GM12878 (cell line): ENCODE data around the gene ANKRD33B. TPM values are rescaled to one million over a fixed set of nuclear protein-coding genes. Genes with fewer than 3 reads are reported as not detected.

Experiments used
- BACH1 ChIP-seq: fragments of 450-650 bp; IDR thresholded peaks from 2 replicates; pipeline ENCODE4 v1.6.1; 2017; ENCODE audit warnings: mild to moderate bottlenecking, borderline replicate concordance
- MXI1 ChIP-seq: fragments of 150-350 bp; IDR thresholded peaks from 2 replicates; pipeline ENCODE4 v1.6.1; 2011; ENCODE audit warnings: low read depth, mild to moderate bottlenecking, inconsistent platforms, low read length, improper control_type of control experiment
- PAX8 ChIP-seq: fragments of 450-650 bp; IDR thresholded peaks from 2 replicates; pipeline ENCODE4 v1.6.1; 2017; ENCODE audit warnings: mild to moderate bottlenecking, moderate library complexity
- PBX3 ChIP-seq: IDR thresholded peaks from 2 replicates; pipeline ENCODE4 v1.6.1; 2011; ENCODE audit warnings: mild to moderate bottlenecking, low read depth, low read length, moderate library complexity; ENCODE audit not compliant: insufficient replicate concordance
- PKNOX1 ChIP-seq: fragments of 450-650 bp; IDR thresholded peaks from 2 replicates; pipeline ENCODE4 v1.6.1; 2016; ENCODE audit warnings: mild to moderate bottlenecking
- RCOR1 ChIP-seq: conservative IDR thresholded peaks from 2 replicates; pipeline ENCODE4 v1.6.1; 2012; ENCODE audit warnings: low read depth, low read length, improper control_type of control experiment
- ZNF207 ChIP-seq: fragments of 450-650 bp; IDR thresholded peaks from 2 replicates; pipeline ENCODE4 v1.6.1; 2014; ENCODE audit warnings: antibody characterized with exemption, mild to moderate bottlenecking, borderline replicate concordance
- polyA plus RNA-seq, 11 experiments: library from polyadenylated mRNA; depleted of rRNA in 4 of 11; unstranded in 6 of 11; stranded (reverse) in 5 of 11; fragments of >200 nt; fragmentation: Nextera tagmentation in 4 of 11; fragmentation: Illumina TruSeq in 1 of 11; extraction: Ambion mirVana in 4 of 11; extraction: Trizol in 1 of 11; gene quantifications; 1 replicate in 1 of 11; 2 replicates in 10 of 11; pipeline versions ENCODE4 v1.2.1 to v1.2.3, GENCODE V29; 2011 to 2016; ENCODE audit warnings: inconsistent platforms in 2 of 11, missing spikeins in 2 of 11, low read depth in 1 of 11
- total RNA-seq, 4 experiments: library from RNA; depleted of rRNA in 3 of 4; stranded (reverse); fragments of >200 nt in 3 of 4; fragmentation: Illumina TruSeq in 1 of 4; extraction: Trizol in 1 of 4; gene quantifications; 2 replicates each; pipeline versions ENCODE4 v1.2.1 to v1.2.3, GENCODE V29; 2013 to 2021
- TF ChIP-seq, protein P1 (sequence below): fragments of 450-650 bp; conservative IDR thresholded peaks from 2 replicates; pipeline ENCODE4 v1.6.1; 2017; ENCODE audit warnings: mild to moderate bottlenecking, moderate library complexity

Gene ANKRD33B
- total and polyA plus RNA-seq, 10 of the 15 experiments (the other 5 are each of a cell fraction or from before 2014, with no cell fraction given): 4.9 to 61.6 (median 15.6) TPM

GRCh38 chr5:10536511-10536910 is 27.4 kb upstream of the ANKRD33B start (continued):
- TF ChIP-seq PKNOX1: no peak
- no peak for TF ChIP-seq MXI1
- no peak for TF ChIP-seq ZNF207
- no peak for TF ChIP-seq PBX3
- TF ChIP-seq, protein P1, sequence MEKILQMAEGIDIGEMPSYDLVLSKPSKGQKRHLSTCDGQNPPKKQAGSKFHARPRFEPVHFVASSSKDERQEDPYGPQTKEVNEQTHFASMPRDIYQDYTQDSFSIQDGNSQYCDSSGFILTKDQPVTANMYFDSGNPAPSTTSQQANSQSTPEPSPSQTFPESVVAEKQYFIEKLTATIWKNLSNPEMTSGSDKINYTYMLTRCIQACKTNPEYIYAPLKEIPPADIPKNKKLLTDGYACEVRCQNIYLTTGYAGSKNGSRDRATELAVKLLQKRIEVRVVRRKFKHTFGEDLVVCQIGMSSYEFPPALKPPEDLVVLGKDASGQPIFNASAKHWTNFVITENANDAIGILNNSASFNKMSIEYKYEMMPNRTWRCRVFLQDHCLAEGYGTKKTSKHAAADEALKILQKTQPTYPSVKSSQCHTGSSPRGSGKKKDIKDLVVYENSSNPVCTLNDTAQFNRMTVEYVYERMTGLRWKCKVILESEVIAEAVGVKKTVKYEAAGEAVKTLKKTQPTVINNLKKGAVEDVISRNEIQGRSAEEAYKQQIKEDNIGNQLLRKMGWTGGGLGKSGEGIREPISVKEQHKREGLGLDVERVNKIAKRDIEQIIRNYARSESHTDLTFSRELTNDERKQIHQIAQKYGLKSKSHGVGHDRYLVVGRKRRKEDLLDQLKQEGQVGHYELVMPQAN: no peak
- no peak for TF ChIP-seq BACH1
- no peak for TF ChIP-seq RCOR1
- TF ChIP-seq PAX8: no peak
